ACC112 (cell line): Measurements from ENCODE around the gene RIMBP2.
"Not testable (repeated sequence)": the region's sequence is repeated elsewhere in the genome, so short reads cannot be mapped to it uniquely, and the experiment has no call there.

Experiments used
- H2AFZ ChIP-seq: fragments of 200-600 bp; sonication (generic); one replicate; pipeline ENCODE4 v1.6.0; 2017; ENCODE audit warnings: antibody characterized with exemption, low read length; ENCODE audit not compliant: unreplicated experiment
- H3K27ac ChIP-seq: fragments of 200-600 bp; sonication (generic); 2 replicates; pipeline ENCODE4 v1.5.1; 2014; ENCODE audit warnings: low read depth, mild to moderate bottlenecking, antibody characterized with exemption, low read length, moderate library complexity
- H3K27me3 ChIP-seq: fragments of 200-600 bp; sonication (generic); 2 replicates; pipeline ENCODE4 v1.6.1; 2014; ENCODE audit warnings: mild to moderate bottlenecking, antibody characterized with exemption, low read length, moderate library complexity, mixed read lengths; ENCODE audit not compliant: insufficient read depth
- H3K36me3 ChIP-seq: fragments of 200-600 bp; sonication (generic); 2 replicates; pipeline ENCODE4 v1.6.1; 2016; ENCODE audit warnings: mild to moderate bottlenecking, antibody characterized with exemption, low read length, moderate library complexity, mixed read lengths; ENCODE audit not compliant: insufficient read depth
- H3K4me1 ChIP-seq: fragments of 200-600 bp; sonication (generic); one replicate; pipeline ENCODE4 v1.6.1; 2016; ENCODE audit warnings: low read length, mixed read lengths; ENCODE audit not compliant: insufficient read depth, unreplicated experiment, control insufficient read depth
- H3K4me3 ChIP-seq: fragments of 200-600 bp; sonication (generic); 2 replicates; pipeline ENCODE4 v1.5.1; 2014; ENCODE audit warnings: mild to moderate bottlenecking, low read depth, low read length
- H3K79me2 ChIP-seq: fragments of 200-600 bp; sonication (generic); one replicate; pipeline ENCODE4 v1.6.0; 2016; ENCODE audit warnings: low read length; ENCODE audit not compliant: control insufficient read depth, unreplicated experiment, insufficient read depth

The RIMBP2 gene

DNA sequence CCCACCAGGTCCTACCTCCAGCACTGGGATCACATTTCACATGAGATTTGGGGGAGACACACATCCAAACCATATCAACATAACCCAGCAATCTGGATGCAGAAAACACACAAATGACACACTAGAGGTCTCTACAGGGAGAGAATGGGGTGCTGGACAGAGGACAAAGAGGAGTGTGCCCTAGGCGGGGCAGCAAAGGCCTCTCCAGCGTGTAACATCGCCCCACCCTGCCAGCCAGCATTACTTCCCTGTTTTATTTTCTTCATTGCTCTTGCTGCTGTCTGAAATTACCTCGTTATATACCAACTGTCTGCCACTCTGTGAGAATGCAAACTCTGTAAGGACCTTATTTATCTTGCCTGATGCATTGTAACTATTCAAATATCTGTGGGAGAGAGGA, 61.1 kb downstream of the RIMBP2 start:
- Histone ChIP-seq H2AFZ (no peak overlapping the region), H3K27me3 (no peaks in the 10 kb centered on the region), H3K79me2 (no peaks in the 10 kb centered on the region), H3K4me3 (no peak overlapping the region), H3K4me1 (no peaks in the 10 kb centered on the region), H3K36me3 (no peaks in the 10 kb centered on the region), H3K27ac (no peak overlapping the region)

DNA sequence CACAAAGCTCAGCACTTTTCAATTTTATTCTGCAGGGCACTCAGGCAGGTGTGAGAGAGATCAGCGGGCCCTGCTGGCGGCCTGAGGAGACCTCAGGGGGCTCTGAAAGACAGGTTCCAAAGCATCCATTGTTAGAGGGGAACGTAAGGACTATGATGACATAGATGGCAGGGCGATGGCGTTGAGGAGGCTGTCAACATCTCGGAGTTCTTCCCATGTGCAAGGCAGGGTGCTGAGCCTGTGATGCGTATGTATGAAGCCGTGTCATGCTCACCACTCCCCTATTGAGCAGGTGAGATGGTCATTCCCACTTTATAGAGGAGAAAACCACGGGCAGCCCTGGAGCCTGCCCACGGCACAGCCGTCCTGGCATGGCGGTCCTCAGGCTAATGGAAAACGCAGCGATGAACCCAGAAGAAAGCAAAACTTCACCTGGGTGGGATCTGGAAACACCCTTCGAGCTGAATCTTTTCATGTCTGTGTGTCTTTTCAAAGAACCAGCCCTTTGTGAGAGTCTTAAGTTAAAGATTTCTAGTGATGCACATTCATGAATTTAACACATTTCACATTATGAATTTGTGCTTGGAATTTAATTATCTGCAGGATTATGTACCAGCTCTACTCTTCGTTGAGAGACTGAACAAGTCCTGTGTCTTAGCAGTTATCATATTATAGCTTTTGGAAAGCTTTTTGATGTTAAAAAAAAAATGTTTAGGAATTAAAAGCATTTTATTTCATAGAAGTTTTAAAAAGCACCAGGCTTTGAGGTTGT, 64.7 kb downstream of the RIMBP2 start:
- Histone ChIP-seq H3K27ac (no peak overlapping the region), H3K36me3 (no peaks in the 10 kb centered on the region), H3K4me3 (no peak overlapping the region), H2AFZ (no peak overlapping the region), H3K79me2 (no peaks in the 10 kb centered on the region), H3K27me3 (no peaks in the 10 kb centered on the region), H3K4me1 (no peaks in the 10 kb centered on the region)

DNA sequence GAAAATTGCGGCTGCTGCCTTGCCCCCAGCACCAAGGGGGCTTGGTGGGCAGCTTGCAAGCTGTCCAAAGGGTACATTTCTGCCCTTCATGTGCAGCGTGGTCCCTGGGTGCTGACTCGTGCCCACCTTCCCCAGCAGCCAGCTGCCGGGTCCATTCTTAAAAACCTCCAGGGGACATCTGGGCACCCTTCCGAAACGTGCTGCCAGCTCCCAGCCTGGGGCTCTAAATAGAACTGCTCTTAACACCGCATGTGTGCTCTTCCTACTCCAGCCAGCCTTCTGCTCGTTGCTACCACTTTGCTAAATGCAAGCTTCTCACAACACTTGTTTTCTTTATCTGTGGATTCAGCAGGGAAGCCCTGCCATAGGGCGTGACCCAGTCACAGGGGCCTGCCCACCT, 66.0 kb downstream of the RIMBP2 start:
- no peak overlapping the region for H3K4me3 ChIP-seq
- H3K4me1 ChIP-seq: no peaks in the 10 kb centered on the region
- H2AFZ ChIP-seq: no peak overlapping the region
- no peak overlapping the region for H3K27ac ChIP-seq
- H3K79me2 ChIP-seq: no peaks in the 10 kb centered on the region
- H3K27me3 ChIP-seq: no peaks in the 10 kb centered on the region
- H3K36me3 ChIP-seq: no peaks in the 10 kb centered on the region

DNA sequence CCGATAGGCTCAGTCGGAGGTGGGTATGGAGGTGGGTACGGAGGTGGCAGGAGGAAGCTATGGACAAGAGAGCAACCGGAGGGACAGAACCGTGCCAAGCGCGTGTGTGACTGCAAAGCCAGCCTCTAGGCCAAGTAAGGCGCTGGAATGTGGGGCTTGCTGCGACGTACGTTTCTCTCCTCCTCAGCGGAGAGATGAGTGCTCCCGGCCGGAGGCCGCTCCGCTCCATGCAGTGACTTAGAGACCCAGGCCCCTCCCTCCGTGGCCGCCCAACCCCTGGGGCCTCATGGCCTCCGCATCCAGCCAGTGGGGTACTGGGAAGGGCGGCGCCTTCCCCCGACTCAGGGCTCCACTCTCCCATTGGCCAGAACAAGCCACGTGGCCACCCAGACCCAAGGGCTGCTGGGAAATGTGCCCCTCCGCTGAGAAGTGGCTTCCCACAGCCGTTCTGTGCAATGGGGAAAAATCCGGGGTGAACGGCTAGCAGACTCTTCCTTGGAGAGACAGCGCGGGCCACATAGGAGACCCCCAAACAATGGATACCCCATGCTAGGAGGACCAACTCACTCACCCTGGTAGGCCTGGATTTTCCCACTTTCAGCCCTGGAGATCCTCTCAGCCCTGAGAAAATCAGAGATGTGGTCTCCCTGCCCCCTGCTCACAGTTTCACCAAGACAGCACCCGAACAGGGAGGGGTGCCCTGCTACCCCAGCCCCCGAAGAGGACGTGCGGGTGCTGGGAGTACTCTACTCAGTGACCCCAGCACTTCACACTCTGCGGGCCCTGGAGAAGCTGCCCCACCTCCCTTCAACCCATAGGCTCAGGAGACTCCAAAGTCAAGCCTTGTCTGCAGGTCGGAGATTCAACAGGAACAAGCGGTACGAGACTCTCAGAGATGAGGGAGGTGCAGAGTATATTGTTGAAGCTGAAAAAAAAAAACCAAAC, 66.7 kb downstream of the RIMBP2 start:
- Histone ChIP-seq H2AFZ (no peak overlapping the region), H3K27me3 (no peaks in the 10 kb centered on the region), H3K36me3 (no peaks in the 10 kb centered on the region), H3K4me1 (no peaks in the 10 kb centered on the region), H3K4me3 (no peak overlapping the region), H3K79me2 (no peaks in the 10 kb centered on the region), H3K27ac (no peak overlapping the region)

DNA sequence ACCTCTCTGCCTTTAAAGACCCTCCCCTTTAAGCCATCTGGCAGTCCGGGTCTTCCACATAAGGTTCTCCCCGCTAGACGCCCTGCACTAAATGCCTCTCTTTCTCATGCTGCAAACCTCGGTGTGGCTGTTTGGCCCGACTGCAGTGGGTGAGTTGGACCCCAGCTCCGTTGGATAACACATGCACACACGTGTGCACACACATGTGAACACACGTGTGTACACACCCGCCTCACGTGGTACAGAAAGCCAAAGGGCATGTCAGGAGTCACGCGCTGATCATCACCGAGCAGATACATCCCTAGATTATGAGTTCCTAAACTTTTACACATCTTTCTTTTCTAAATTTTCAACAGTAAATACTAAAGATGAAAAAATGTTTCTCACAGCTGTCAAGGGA, 68.3 kb downstream of the RIMBP2 start:
- H3K27me3 ChIP-seq: no peaks in the 10 kb centered on the region
- H3K79me2 ChIP-seq: no peaks in the 10 kb centered on the region

DNA sequence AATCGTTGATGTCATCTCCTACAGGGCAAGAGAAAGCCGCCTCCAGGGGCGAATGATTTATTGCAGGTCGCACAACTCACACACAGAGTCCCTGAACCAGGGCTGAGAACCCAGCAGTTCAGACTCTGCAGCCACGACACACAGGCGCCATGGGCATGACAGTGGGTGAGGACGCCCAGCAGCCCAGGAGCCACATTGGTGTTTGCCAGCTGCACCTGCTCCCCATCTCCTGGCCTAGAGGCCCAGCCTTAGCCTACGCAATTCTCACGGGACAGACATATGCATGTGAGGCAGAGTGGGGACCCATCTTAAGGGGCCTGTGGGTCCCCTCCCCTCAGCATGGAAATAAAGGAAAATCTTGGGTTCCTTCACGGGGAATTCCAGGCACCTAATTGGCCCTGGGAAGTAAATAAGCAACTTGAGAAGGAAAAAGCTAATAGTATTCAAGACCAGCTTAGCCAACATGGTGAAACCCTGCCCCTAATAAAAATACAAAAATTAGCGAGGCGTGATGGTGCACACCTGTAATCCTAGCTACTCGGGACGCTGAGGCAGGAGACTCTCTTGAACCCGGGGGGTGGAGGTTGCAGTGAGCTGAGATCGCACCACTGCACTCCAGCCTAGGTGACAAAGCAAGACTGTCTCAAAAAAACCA, 69.3 kb downstream of the RIMBP2 start:
- H3K27me3 ChIP-seq: no peaks in the 10 kb centered on the region
- H3K4me1 ChIP-seq: no peaks in the 10 kb centered on the region
- no peak overlapping the region for H3K27ac ChIP-seq
- no peaks in the 10 kb centered on the region for H3K36me3 ChIP-seq
- no peak overlapping the region for H2AFZ ChIP-seq
- no peak overlapping the region for H3K4me3 ChIP-seq
- H3K79me2 ChIP-seq: no peaks in the 10 kb centered on the region

More for the DNA sequence above, 68.3 kb downstream of the RIMBP2 start:
- no peaks in the 10 kb centered on the region for H3K4me1 ChIP-seq
- no peak overlapping the region for H3K4me3 ChIP-seq
- H2AFZ ChIP-seq: no peak overlapping the region
- H3K27ac ChIP-seq: no peak overlapping the region
- no peaks in the 10 kb centered on the region for H3K36me3 ChIP-seq

DNA sequence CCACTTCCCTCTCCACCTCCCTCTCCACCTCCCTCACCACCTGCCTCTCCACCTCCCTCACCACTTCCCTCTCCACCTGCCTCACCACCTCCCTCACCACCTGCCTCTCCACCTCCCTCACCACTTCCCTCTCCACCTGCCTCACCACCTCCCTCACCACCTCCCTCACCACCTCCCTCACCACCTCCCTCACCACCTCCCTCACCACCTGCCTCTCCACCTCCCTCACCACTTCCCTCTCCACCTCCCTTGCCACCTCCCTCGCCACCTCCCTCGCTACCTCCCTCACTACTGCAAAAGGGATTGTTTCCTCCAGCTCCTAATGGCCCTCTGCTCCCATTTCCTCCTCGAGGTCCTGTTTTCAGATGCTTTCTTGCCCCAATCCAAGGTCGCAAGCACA, 69.9 kb downstream of the RIMBP2 start:
- not testable (repeated sequence) for H3K27ac ChIP-seq, H3K27me3 ChIP-seq, H2AFZ ChIP-seq, H3K79me2 ChIP-seq, H3K4me3 ChIP-seq, H3K4me1 ChIP-seq, H3K36me3 ChIP-seq

DNA sequence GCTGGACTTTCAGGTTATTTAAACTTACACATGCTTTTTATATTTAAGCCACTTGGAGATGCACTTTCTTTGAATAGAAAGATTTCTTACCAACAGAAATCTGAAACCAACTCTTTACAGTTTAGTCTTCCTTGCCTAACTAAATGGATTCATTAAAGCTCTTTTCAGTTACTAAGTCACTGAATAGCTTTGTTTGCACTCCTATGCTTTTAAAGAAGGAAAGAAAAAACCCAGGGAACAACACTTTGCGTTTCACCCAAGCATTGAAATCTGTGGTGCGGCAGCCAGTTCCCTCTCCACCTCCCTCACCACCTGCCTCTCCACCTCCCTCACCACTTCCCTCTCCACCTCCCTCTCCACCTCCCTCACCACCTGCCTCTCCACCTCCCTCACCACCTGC, 70.3 kb downstream of the RIMBP2 start:
- Histone ChIP-seq H3K79me2 (no peaks in the 10 kb centered on the region), H3K4me1 (no peaks in the 10 kb centered on the region), H3K4me3 (no peak overlapping the region), H3K27me3 (no peaks in the 10 kb centered on the region), H3K27ac (no peak overlapping the region), H3K36me3 (no peaks in the 10 kb centered on the region), H2AFZ (no peak overlapping the region)

DNA sequence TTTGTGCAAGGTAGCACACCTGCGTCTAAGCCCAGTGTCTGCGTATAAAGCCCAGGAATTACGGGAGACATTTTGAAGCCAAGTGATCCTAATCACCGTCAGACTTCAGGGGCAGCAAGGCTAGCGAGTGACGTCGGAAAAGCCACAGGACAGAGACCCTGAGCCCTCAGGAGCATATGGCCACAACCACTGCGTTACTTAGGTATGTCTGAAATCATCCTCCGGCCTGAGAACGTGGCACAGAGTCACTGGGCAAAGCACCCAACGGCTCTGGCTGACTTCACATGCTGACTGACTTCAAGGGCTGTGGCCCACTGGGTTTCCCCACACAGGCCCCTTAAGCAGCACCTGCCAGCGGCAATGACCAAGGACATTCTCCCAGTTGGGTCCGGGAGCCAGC, 71.5 kb downstream of the RIMBP2 start:
- Histone ChIP-seq H3K27me3 (no peaks in the 10 kb centered on the region), H3K36me3 (no peaks in the 10 kb centered on the region), H2AFZ (no peak overlapping the region), H3K4me3 (no peak overlapping the region), H3K27ac (no peak overlapping the region), H3K4me1 (no peaks in the 10 kb centered on the region), H3K79me2 (no peaks in the 10 kb centered on the region)

DNA sequence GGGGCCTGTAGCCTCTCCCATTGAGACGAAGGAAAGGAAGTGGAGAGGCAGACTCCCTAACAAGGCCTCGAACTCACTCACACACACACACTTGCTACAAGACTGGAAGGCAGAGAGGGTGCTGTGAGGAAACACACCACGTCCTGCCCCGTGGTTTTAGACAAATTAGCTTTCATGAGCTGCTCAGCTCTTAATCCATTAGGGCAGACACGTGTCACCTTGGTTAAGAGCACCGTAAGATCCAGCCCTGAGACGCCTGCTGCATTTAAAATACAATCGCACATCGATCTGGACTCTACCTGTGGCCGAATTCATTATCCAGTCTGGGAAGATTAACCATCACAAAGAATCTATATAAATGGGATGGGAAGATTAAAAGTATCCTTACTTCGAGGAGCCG, 72.0 kb downstream of the RIMBP2 start:
- no peaks in the 10 kb centered on the region for H3K79me2 ChIP-seq
- no peaks in the 10 kb centered on the region for H3K4me1 ChIP-seq
- no peaks in the 10 kb centered on the region for H3K27me3 ChIP-seq
- H2AFZ ChIP-seq: no peak overlapping the region
- no peak overlapping the region for H3K4me3 ChIP-seq
- no peaks in the 10 kb centered on the region for H3K36me3 ChIP-seq
- no peak overlapping the region for H3K27ac ChIP-seq
